ENCODE data around the gene TRIM54. TPM values are rescaled to one million over a fixed set of nuclear protein-coding genes. Genes with fewer than 3 reads are reported as not detected.

Gene TRIM54
- total RNA-seq, 6 donors from 2014 or later: 0.49 TPM; not detected in 5

- no peak overlapping the region for H3K27ac ChIP-seq
- no peaks in the 10 kb centered on the region for H3K4me1 ChIP-seq
- H3K36me3 ChIP-seq: peaks cover 7 to 60% (median 58%) of the 10 kb centered on the region in 4 donors
- no peaks in the 10 kb centered on the region for H3K27me3 ChIP-seq
- ATAC-seq (ENCODE audit: low FRiP score in 2 of 2): no peak
- WGBS, 2 donors: 88 to 92% methylated on average over 19 of the region's 19 CpGs
- no peaks in the 10 kb centered on the region for H3K9me3 ChIP-seq
- H3K4me3 ChIP-seq: no peak overlapping the region
- no peak for TF ChIP-seq POLR2A (IDR thresholded peaks at IDR 0.05)
- no peak for TF ChIP-seq CTCF (IDR thresholded peaks at IDR 0.05)
- no peak for TF ChIP-seq EP300 (IDR thresholded peaks at IDR 0.05)
- TF ChIP-seq POLR2AphosphoS5 (IDR thresholded peaks at IDR 0.05): no peak
- no peak for DNase-seq
Observed at GRCh38 chr2:27243391-27244130, 38.7 kb upstream of the TRIM54 start.

GRCh38 chr2:27245116-27245515 lies 37.1 kb upstream of the TRIM54 start:
- TF ChIP-seq CTCF (IDR thresholded peaks at IDR 0.05) (no peak), POLR2AphosphoS5 (IDR thresholded peaks at IDR 0.05) (no peak)
- H3K27ac ChIP-seq: no peak overlapping the region
- H3K4me3 ChIP-seq: no peak overlapping the region
- no peaks in the 10 kb centered on the region for H3K9me3 ChIP-seq
- peaks cover 0 to 4% (median 0%) of the 10 kb centered on the region in 4 donors for H3K4me1 ChIP-seq
- 87 to 90% methylated on average over 10 of the region's 10 CpGs for WGBS, 2 donors
- H3K27me3 ChIP-seq: no peaks in the 10 kb centered on the region
- H3K36me3 ChIP-seq: peaks cover 3 to 44% (median 42%) of the 10 kb centered on the region in 4 donors
- no peak for DNase-seq
- ATAC-seq (ENCODE audit: low FRiP score in 2 of 2): no peak

GRCh38 chr2:27245626-27246025 lies 36.6 kb upstream of the TRIM54 start:
- no peak for ATAC-seq (ENCODE audit: low FRiP score in 2 of 2)
- no peaks in the 10 kb centered on the region for H3K9me3 ChIP-seq
- no peak for DNase-seq
- H3K27me3 ChIP-seq: no peaks in the 10 kb centered on the region
- 84 to 85% methylated on average over 4 of the region's 4 CpGs for WGBS, 2 donors
- H3K4me3 ChIP-seq: no peak overlapping the region
- TF ChIP-seq CTCF (IDR thresholded peaks at IDR 0.05): no peak
- no peak for TF ChIP-seq EP300 (IDR thresholded peaks at IDR 0.05)
- no peak for TF ChIP-seq POLR2A (IDR thresholded peaks at IDR 0.05)
- TF ChIP-seq POLR2AphosphoS5 (IDR thresholded peaks at IDR 0.05): no peak
- H3K4me1 ChIP-seq: peaks cover 0 to 9% (median 2%) of the 10 kb centered on the region in 4 donors
- H3K36me3 ChIP-seq: peaks cover 3 to 39% (median 37%) of the 10 kb centered on the region in 4 donors
- H3K27ac ChIP-seq: no peak overlapping the region

- Histone ChIP-seq H3K4me1 (peaks cover 0 to 9% (median 2%) of the 10 kb centered on the region in 4 donors), H3K4me3 (no peak overlapping the region), H3K27me3 (peaks cover 0 to 4% (median 0%) of the 10 kb centered on the region in 4 donors), H3K36me3 (peaks cover 3 to 17% (median 14%) of the 10 kb centered on the region in 4 donors), H3K9me3 (no peaks in the 10 kb centered on the region), H3K27ac (no peak overlapping the region)
- DNase-seq: no peak
- 84 to 90% methylated on average over 4 of the region's 4 CpGs for WGBS, 2 donors
- ATAC-seq (ENCODE audit: low FRiP score in 2 of 2): no peak
- TF ChIP-seq POLR2AphosphoS5 (IDR thresholded peaks at IDR 0.05) (no peak), POLR2A (IDR thresholded peaks at IDR 0.05) (no peak), EP300 (IDR thresholded peaks at IDR 0.05) (no peak), CTCF (IDR thresholded peaks at IDR 0.05) (no peak)
Observed at GRCh38 chr2:27247893-27248292, 34.3 kb upstream of the TRIM54 start.

Measured in upper lobe of left lung (tissue), 6 donors.